HepG2 (cell line): ENCODE results near the gene ZFHX3. TPM values are rescaled to one million over a fixed set of nuclear protein-coding genes. Genes with fewer than 3 reads are reported as not detected.

ENCODE experiments used
- ARID5B ChIP-seq: IDR thresholded peaks from 2 replicates; pipeline ENCODE4 v1.4.0; 2020; ENCODE audit warnings: mild to moderate bottlenecking, missing genetic modification reagents
- BCL3 ChIP-seq: sonication (generic); formaldehyde crosslinking; IDR thresholded peaks from 2 replicates; pipeline ENCODE4 v1.5.1; 2020; ENCODE audit warnings: mild to moderate bottlenecking, missing genetic modification reagents, moderate library complexity
- DPF2 ChIP-seq: sonication (generic); formaldehyde crosslinking; IDR thresholded peaks from 2 replicates; pipeline ENCODE4 v1.4.0; 2020; ENCODE audit warnings: mild to moderate bottlenecking, low read depth, missing genetic modification reagents, borderline replicate concordance
- GMEB1 ChIP-seq: sonication (generic); formaldehyde crosslinking; IDR thresholded peaks from 2 replicates; pipeline ENCODE4 v1.5.1; 2020; ENCODE audit warnings: missing genetic modification reagents, mild to moderate bottlenecking, borderline replicate concordance
- HCFC1 ChIP-seq: fragments of 150-350 bp; IDR thresholded peaks from 2 replicates; pipeline ENCODE4 v1.6.1; 2014; ENCODE audit warnings: low read depth, low read length
- HES4 ChIP-seq: sonication (generic); formaldehyde crosslinking; IDR thresholded peaks from 2 replicates; pipeline ENCODE4 v1.9.0; 2021; ENCODE audit warnings: mild to moderate bottlenecking, missing genetic modification reagents, borderline replicate concordance
- KLF9 ChIP-seq: IDR thresholded peaks from 2 replicates; pipeline ENCODE4 v1.6.1; 2016; ENCODE audit warnings: low read depth
- MAX ChIP-seq: IDR thresholded peaks from 2 replicates; pipeline ENCODE4 v1.6.1; 2012; ENCODE audit warnings: inconsistent platforms
- SP2 ChIP-seq: sonication (generic); formaldehyde crosslinking; IDR thresholded peaks from 2 replicates; pipeline ENCODE4 v1.5.1; 2020; ENCODE audit warnings: mild to moderate bottlenecking, missing genetic modification reagents
- TARDBP ChIP-seq: sonication (generic); formaldehyde crosslinking; IDR thresholded peaks from 2 replicates; pipeline ENCODE4 v1.8.0; 2022; ENCODE audit warnings: mild to moderate bottlenecking, missing genetic modification reagents
- TFAP4 ChIP-seq: sonication (generic); IDR thresholded peaks from 2 replicates; pipeline ENCODE4 v1.6.1; 2016; ENCODE audit warnings: low read depth, borderline replicate concordance
- ZBTB37 ChIP-seq: sonication (generic); formaldehyde crosslinking; IDR thresholded peaks from 2 replicates; pipeline ENCODE4 v1.4.0; 2020; ENCODE audit warnings: mild to moderate bottlenecking, missing genetic modification reagents
- ZBTB39 ChIP-seq: sonication (generic); formaldehyde crosslinking; IDR thresholded peaks from 2 replicates; pipeline ENCODE4 v1.5.0; 2020; ENCODE audit warnings: missing genetic modification reagents
- ZMYM3 ChIP-seq: sonication (generic); formaldehyde crosslinking; IDR thresholded peaks from 2 replicates; pipeline ENCODE4 v1.5.1; 2020; ENCODE audit warnings: mild to moderate bottlenecking, missing genetic modification reagents
- ZNF670 ChIP-seq: sonication (generic); formaldehyde crosslinking; IDR thresholded peaks from 2 replicates; pipeline ENCODE4 v1.8.0; 2022; ENCODE audit warnings: mild to moderate bottlenecking, missing genetic modification reagents, borderline replicate concordance
- ZNF7 ChIP-seq: IDR thresholded peaks from 2 replicates; pipeline ENCODE4 v1.6.1; 2016; ENCODE audit warnings: missing biosample characterization, missing genetic modification reagents
- polyA plus RNA-seq, 8 experiments: library from polyadenylated mRNA; depleted of rRNA in 3 of 8; stranded (reverse) in 7 of 8; unstranded in 1 of 8; fragments of >200 nt; fragmentation: Illumina TruSeq in 4 of 8; extraction: Trizol in 4 of 8; gene quantifications; 2 replicates each; pipeline versions ENCODE4 v1.2.1 to v1.2.3, GENCODE V29; 2011 to 2016; ENCODE audit warnings: low read depth in 4 of 8, missing spikeins in 1 of 8, mixed read lengths in 1 of 8; ENCODE audit not compliant: insufficient read depth in 1 of 8
- total RNA-seq, 5 experiments: library from RNA; depleted of rRNA; stranded (reverse); fragments of >200 nt; fragmentation: Illumina TruSeq; extraction: Trizol; gene quantifications; 2 replicates each; pipeline ENCODE4 v1.2.3, GENCODE V29; 2016; ENCODE audit warnings: low read depth in 1 of 5

The ZFHX3 gene
- total and polyA plus RNA-seq, 2 of the 13 experiments (the other 11 are each of a cell fraction or from before 2014, with no cell fraction given): 5.0 to 6.0 TPM

- TF ChIP-seq BCL3 (CRISPR knock-in tag) (no peak), TFAP4 (0 out of 2 replicates have a peak, but pooled peaks have one; percentile 13), MAX (no peak), ZNF7 (CRISPR knock-in tag) (0 out of 2 replicates have a peak, but pooled peaks have one; percentile 18), ZNF670 (0 out of 2 replicates have a peak, but pooled peaks have one; percentile 34), KLF9 (CRISPR knock-in tag) (no peak), ZBTB39 (CRISPR knock-in tag) (0 out of 2 replicates have a peak, but pooled peaks have one; percentile 56), DPF2 (CRISPR knock-in tag) (0 out of 2 replicates have a peak, but pooled peaks have one; percentile 20), HES4 (CRISPR knock-in tag) (no peak), ZBTB37 (CRISPR knock-in tag) (peak; percentile 79), SP2 (CRISPR knock-in tag) (no peak), HCFC1 (no peak), ARID5B (no peak), ZMYM3 (CRISPR knock-in tag) (0 out of 2 replicates have a peak, but pooled peaks have one; percentile 28), GMEB1 (peak; percentile 35; the same call in 1 of the 2 replicates), TARDBP (CRISPR knock-in tag) (0 out of 2 replicates have a peak, but pooled peaks have one; percentile 62)
These were observed 51.5 kb downstream of the ZFHX3 start (continued) for GRCh38 chr16:72996291-72997062.
